ENCODE data around the gene CDKN3.
"Not testable (repeated sequence)": the region's sequence is repeated elsewhere in the genome, so short reads cannot be mapped to it uniquely, and the experiment has no call there.

Gene CDKN3

DNA sequence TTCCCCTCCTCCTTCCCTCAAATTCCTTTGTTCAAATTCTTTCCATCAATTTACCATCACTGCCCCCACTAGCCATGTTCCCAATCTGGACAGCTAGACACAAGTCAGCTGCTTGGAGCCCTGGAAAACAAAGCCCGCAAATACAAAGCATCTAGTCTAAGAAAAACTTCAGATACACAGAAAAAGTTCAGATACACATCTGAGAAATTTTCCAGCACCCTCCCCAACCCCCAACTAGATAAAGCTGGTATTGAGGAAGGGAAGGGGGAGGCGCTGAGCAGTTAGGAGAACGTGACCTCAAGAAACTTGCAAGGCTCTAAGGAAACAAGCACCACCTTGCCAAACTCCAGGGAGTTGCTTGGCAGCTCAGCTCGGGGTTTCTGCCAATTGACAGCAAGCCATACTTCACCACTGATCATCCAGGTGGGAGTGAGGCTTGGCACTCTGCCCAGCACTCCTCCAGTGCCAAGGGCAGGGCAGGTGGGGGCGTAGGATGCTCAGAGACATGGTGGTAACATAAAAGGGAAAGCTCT, 49.4 kb downstream of the CDKN3 start:
- H3K4me3 ChIP-seq (ENCODE audit: low read depth, low read length): no peak overlapping the region
- no peak for DNase-seq (ENCODE audit: low read depth)
- no peak for TF ChIP-seq CTCF (IDR thresholded peaks at IDR 0.05; ENCODE audit: control insufficient read depth, extremely low read depth, insufficient read depth)

- DNase-seq (ENCODE audit: low read depth): no peak
- H3K4me3 ChIP-seq (ENCODE audit: low read depth, low read length): no peak overlapping the region
Measured at GRCh38 chr14:54447231-54447692, 50.5 kb downstream of the CDKN3 start.

DNA sequence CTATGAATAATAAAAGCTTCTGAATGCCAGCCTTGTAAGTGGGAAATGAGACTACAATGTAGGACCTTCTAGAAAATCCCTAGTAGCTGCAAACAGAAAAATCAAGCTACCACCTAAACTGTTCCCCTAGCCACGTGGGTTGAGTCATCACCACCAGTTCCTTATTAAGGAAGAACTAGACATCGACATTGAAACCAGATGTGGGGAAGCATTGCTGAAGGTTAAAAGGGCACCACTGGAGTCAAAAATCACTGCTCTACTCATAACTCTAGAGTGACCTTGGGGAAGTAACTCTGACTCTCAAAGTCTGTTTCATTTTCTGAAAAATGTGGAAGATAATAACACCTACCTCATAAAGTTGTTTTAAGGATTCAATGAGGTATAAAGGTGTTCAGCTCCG, 53.7 kb downstream of the CDKN3 start:
- no peak for TF ChIP-seq CTCF (IDR thresholded peaks at IDR 0.05; ENCODE audit: control insufficient read depth, extremely low read depth, insufficient read depth)
- no peak overlapping the region for H3K4me3 ChIP-seq (ENCODE audit: low read depth, low read length)
- DNase-seq (ENCODE audit: low read depth): no peak

More at GRCh38 chr14:54447231-54447692, 50.5 kb downstream of the CDKN3 start:
- no peak for TF ChIP-seq CTCF (IDR thresholded peaks at IDR 0.05; ENCODE audit: control insufficient read depth, extremely low read depth, insufficient read depth)

GRCh38 chr14:54451121-54451601, 54.4 kb downstream of the CDKN3 start:
- no peak overlapping the region for H3K4me3 ChIP-seq (ENCODE audit: low read depth, low read length)
- no peak for TF ChIP-seq CTCF (IDR thresholded peaks at IDR 0.05; ENCODE audit: control insufficient read depth, extremely low read depth, insufficient read depth)
- DNase-seq (ENCODE audit: low read depth): no peak

GRCh38 chr14:54451961-54452360, 55.2 kb downstream of the CDKN3 start:
- no peak for TF ChIP-seq CTCF (IDR thresholded peaks at IDR 0.05; ENCODE audit: control insufficient read depth, extremely low read depth, insufficient read depth)
- DNase-seq (ENCODE audit: low read depth): no peak
- H3K4me3 ChIP-seq (ENCODE audit: low read depth, low read length): no peak overlapping the region

GRCh38 chr14:54453252-54453651, 56.4 kb downstream of the CDKN3 start:
- no peak for DNase-seq (ENCODE audit: low read depth)
- TF ChIP-seq CTCF (IDR thresholded peaks at IDR 0.05; ENCODE audit: control insufficient read depth, extremely low read depth, insufficient read depth): no peak
- no peak overlapping the region for H3K4me3 ChIP-seq (ENCODE audit: low read depth, low read length)

- H3K4me3 ChIP-seq (ENCODE audit: low read depth, low read length); DNase-seq (ENCODE audit: low read depth): not testable (repeated sequence)
Measured at GRCh38 chr14:54453990-54454389, 57.2 kb downstream of the CDKN3 start.

Data from LNCaP clone FGC (cell line).